SJCRH30 (cell line): ENCODE measurements around the gene PRKX. TPM values are rescaled to one million over a fixed set of nuclear protein-coding genes. Genes with fewer than 3 reads are reported as not detected.
"Not testable (repeated sequence)": the region's sequence is repeated elsewhere in the genome, so short reads cannot be mapped to it uniquely, and the experiment has no call there.

Source experiments
- DNase-seq, 2 experiments: peaks; one replicate each; pipeline ENCODE4 v3.0.0-alpha.2; 2015 to 2020
- H3K27ac ChIP-seq: fragments of 250-450 bp; sonication (Bioruptor Pico); 2 replicates; pipeline ENCODE4 v1.5.1; 2020; ENCODE audit warnings: mild to moderate bottlenecking, moderate library complexity
- H3K27me3 ChIP-seq: fragments of 250-450 bp; sonication (Bioruptor Pico); 2 replicates; pipeline ENCODE4 v1.5.1; 2020; ENCODE audit warnings: mild to moderate bottlenecking, moderate library complexity
- H3K36me3 ChIP-seq: fragments of 250-450 bp; sonication (Bioruptor Pico); 2 replicates; pipeline ENCODE4 v1.5.1; 2020; ENCODE audit warnings: mild to moderate bottlenecking, moderate library complexity
- H3K4me1 ChIP-seq: fragments of 250-450 bp; sonication (Bioruptor Pico); 2 replicates; pipeline ENCODE4 v1.5.1; 2020; ENCODE audit warnings: mild to moderate bottlenecking, moderate library complexity
- H3K4me3 ChIP-seq: fragments of 250-450 bp; sonication (Bioruptor Pico); 2 replicates; pipeline ENCODE4 v1.5.1; 2020; ENCODE audit warnings: mild to moderate bottlenecking, moderate library complexity
- H3K9me3 ChIP-seq: fragments of 250-450 bp; sonication (Bioruptor Pico); replicated peaks from 2 replicates; pipeline ENCODE4 v1.5.1; 2020; ENCODE audit warnings: mild to moderate bottlenecking, moderate library complexity
- total RNA-seq: library from RNA; depleted of rRNA; stranded (reverse); fragments of >200 nt; shearing (Covaris generic); gene quantifications from 2 replicates; pipeline ENCODE4 v1.2.3, GENCODE V29; 2014

The PRKX gene
- total RNA-seq, 1 experiment from 2014 or later: 57.4 TPM

- DNase-seq: no peak
- Histone ChIP-seq H3K4me1 (no peaks in the 10 kb centered on the region), H3K4me3 (no peak overlapping the region), H3K36me3 (no peaks in the 10 kb centered on the region), H3K27me3 (no peaks in the 10 kb centered on the region), H3K9me3 (no peaks in the 10 kb centered on the region), H3K27ac (no peak overlapping the region)
These were observed 124.0 kb downstream of the PRKX start for GRCh38 chrX:3589474-3589873.

DNA sequence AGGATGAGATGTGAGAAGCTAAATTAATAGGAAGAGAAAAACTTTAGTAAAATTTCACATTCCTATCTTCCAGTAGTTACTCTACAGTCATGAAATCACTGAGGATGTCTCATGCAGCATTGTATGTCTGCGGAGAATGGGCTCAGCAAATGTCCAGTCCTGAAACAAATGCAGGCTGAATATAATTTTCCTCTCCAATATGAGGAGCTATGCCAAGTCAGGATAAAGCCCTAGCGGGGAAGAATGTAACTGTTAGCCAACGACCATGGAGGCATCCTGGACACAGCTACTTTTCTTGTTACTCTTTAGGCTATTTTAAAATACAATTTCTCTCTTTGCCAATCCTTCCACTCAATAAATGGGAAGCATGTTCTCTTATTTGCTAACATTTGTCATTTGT lies 127.7 kb downstream of the PRKX start:
- Histone ChIP-seq H3K4me3 (no peak overlapping the region), H3K27me3 (no peaks in the 10 kb centered on the region), H3K4me1 (no peaks in the 10 kb centered on the region), H3K9me3 (no peaks in the 10 kb centered on the region), H3K27ac (no peak overlapping the region), H3K36me3 (no peaks in the 10 kb centered on the region)
- DNase-seq: no peak

GRCh38 chrX:3584415-3584996 lies 128.9 kb downstream of the PRKX start:
- no peak overlapping the region for H3K4me3 ChIP-seq
- no peaks in the 10 kb centered on the region for H3K36me3 ChIP-seq
- no peaks in the 10 kb centered on the region for H3K9me3 ChIP-seq
- no peaks in the 10 kb centered on the region for H3K27me3 ChIP-seq
- no peaks in the 10 kb centered on the region for H3K4me1 ChIP-seq
- H3K27ac ChIP-seq: no peak overlapping the region
- DNase-seq: no peak

GRCh38 chrX:3582451-3582850 lies 131.0 kb downstream of the PRKX start:
- Histone ChIP-seq H3K27ac (no peak overlapping the region), H3K4me3 (no peak overlapping the region), H3K36me3 (no peaks in the 10 kb centered on the region), H3K27me3 (no peaks in the 10 kb centered on the region), H3K4me1 (peaks cover 10% of the 10 kb centered on the region), H3K9me3 (no peaks in the 10 kb centered on the region)
- DNase-seq: no peak

- no peaks in the 10 kb centered on the region for H3K9me3 ChIP-seq
- peaks cover 13% of the 10 kb centered on the region for H3K4me1 ChIP-seq
- DNase-seq: no peak
- H3K27me3 ChIP-seq: no peaks in the 10 kb centered on the region
- H3K36me3 ChIP-seq: no peaks in the 10 kb centered on the region
- H3K27ac ChIP-seq: no peak overlapping the region
- no peak overlapping the region for H3K4me3 ChIP-seq
These were observed 131.8 kb downstream of the PRKX start for GRCh38 chrX:3581609-3582108.

GRCh38 chrX:3577551-3577950 lies 135.9 kb downstream of the PRKX start:
- no peaks in the 10 kb centered on the region for H3K27me3 ChIP-seq
- no peaks in the 10 kb centered on the region for H3K36me3 ChIP-seq
- H3K9me3 ChIP-seq: no peaks in the 10 kb centered on the region; the same call in 1 of the 2 replicates
- H3K27ac ChIP-seq: peak overlapping the region; percentile 98
- H3K4me3 ChIP-seq: peak overlapping the region; percentile 29
- DNase-seq: peak; percentile 54 to 82
- peaks cover 26% of the 10 kb centered on the region for H3K4me1 ChIP-seq

DNA sequence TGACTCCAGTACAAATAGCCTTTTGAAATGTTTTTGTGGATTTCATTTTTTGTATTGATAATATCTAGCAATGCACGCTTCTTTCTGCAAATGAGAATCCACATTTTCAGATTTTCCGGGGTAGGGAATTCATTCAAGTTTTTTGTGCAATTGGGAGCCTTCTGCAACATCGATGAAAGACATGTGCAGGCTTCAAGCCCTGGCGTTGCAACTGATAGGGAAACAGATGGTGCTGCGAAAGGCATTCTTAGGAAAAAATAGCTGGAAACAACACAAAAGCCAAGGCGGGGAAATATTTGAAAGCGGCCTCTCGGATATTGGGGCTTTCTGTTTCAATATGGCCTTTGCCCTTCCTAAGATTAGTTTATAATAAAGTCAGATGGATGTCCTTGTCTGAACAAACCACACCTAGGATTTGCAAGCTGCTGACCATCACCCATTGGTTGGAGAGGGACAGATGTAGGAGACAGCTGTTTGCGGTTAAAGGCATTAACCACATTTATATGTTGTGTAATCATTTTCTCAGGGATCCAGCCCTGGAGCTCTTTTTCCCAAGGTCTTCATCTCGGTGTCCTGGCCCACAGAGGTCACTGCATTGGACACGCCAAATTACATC lies 136.5 kb downstream of the PRKX start:
- DNase-seq: peak; percentile 91 to 97
- Histone ChIP-seq H3K27ac (peak overlapping the region; percentile 98), H3K9me3 (no peaks in the 10 kb centered on the region; the same call in 1 of the 2 replicates), H3K27me3 (no peaks in the 10 kb centered on the region), H3K4me3 (peak overlapping the region; percentile 20), H3K4me1 (peaks cover 26% of the 10 kb centered on the region), H3K36me3 (no peaks in the 10 kb centered on the region)

DNA sequence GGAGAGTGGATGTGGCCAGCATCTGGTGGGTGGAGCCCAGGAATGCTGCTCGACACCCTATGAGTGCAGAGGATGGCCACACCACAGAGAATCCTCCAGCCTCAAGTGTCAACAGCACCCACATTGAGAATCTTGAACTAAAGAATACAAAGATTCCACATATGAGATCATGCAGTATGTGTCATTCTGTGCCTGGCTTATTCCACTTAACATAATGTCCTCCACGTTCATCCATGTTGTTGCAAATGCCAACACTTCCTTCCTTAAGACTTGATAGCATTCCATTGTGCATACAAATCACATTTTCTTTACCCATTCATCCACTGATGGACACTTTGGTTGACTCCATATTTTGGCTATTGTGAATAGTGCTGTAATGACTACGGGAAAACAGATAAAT lies 145.8 kb downstream of the PRKX start:
- no peaks in the 10 kb centered on the region for H3K27me3 ChIP-seq
- H3K9me3 ChIP-seq: no peaks in the 10 kb centered on the region; the same call in 1 of the 2 replicates
- no peak overlapping the region for H3K27ac ChIP-seq
- H3K36me3 ChIP-seq: no peaks in the 10 kb centered on the region
- no peak for DNase-seq
- H3K4me1 ChIP-seq: no peaks in the 10 kb centered on the region
- no peak overlapping the region for H3K4me3 ChIP-seq

GRCh38 chrX:3563451-3563850 lies 150.0 kb downstream of the PRKX start:
- H3K36me3 ChIP-seq: no peaks in the 10 kb centered on the region
- no peak overlapping the region for H3K4me3 ChIP-seq
- H3K9me3 ChIP-seq: no peaks in the 10 kb centered on the region
- no peak overlapping the region for H3K27ac ChIP-seq
- no peak for DNase-seq
- no peaks in the 10 kb centered on the region for H3K4me1 ChIP-seq
- H3K27me3 ChIP-seq: no peaks in the 10 kb centered on the region

- H3K27me3 ChIP-seq, H3K9me3 ChIP-seq, DNase-seq, H3K4me3 ChIP-seq, H3K4me1 ChIP-seq, H3K27ac ChIP-seq, H3K36me3 ChIP-seq: not testable (repeated sequence)
These were observed 153.4 kb downstream of the PRKX start for GRCh38 chrX:3560010-3560409.
